WTC11 (cell line): ENCODE data around the gene TMEM258. TPM values are rescaled to one million over a fixed set of nuclear protein-coding genes. Genes with fewer than 3 reads are reported as not detected.

Experiments used
- ATAC-seq: fragments of 200-7000 bp; cut with Tn5 transposase; 2 replicates; pipeline ENCODE4 v1.10.0; 2021; ENCODE audit warnings: mild to moderate bottlenecking, moderate library complexity
- CTCF ChIA-PET: fragments of 300-600 bp; sonication (Branson Sonifier 250); formaldehyde crosslinking; loops from one replicate; lab custom pipeline; 2021; ENCODE audit warnings: antibody characterized with exemption; lab: Charles Lee
- POLR2A ChIA-PET: fragments of 350-600 bp; sonication (Branson Sonifier 250); formaldehyde crosslinking; loops from one replicate; lab custom pipeline; 2021; ENCODE audit warnings: antibody characterized with exemption; lab: Charles Lee
- DNase-seq: peaks from one replicate; pipeline ENCODE4 v3.0.0; 2021; ENCODE audit warnings: low spot score
- H3K27ac Mint-ChIP-seq: 2 replicates; pipeline ENCODE4 v1.8.0; 2021; ENCODE audit warnings: mixed read lengths
- H3K27me3 Mint-ChIP-seq: 2 replicates; pipeline ENCODE4 v1.8.0; 2021; ENCODE audit warnings: low read depth, mild to moderate bottlenecking, moderate library complexity, mixed read lengths
- H3K36me3 Mint-ChIP-seq: 2 replicates; pipeline ENCODE4 v1.8.0; 2021; ENCODE audit warnings: mixed read lengths
- H3K4me1 Mint-ChIP-seq: 2 replicates; pipeline ENCODE4 v1.8.0; 2022; ENCODE audit warnings: mixed read lengths
- H3K4me3 Mint-ChIP-seq: 2 replicates; pipeline ENCODE4 v1.8.0; 2021; ENCODE audit warnings: mild to moderate bottlenecking, moderate library complexity, mixed read lengths
- H3K9me3 Mint-ChIP-seq: 2 replicates; pipeline ENCODE4 v1.8.0; 2021; ENCODE audit warnings: mixed read lengths
- NFYB ChIP-seq: sonication (generic); formaldehyde crosslinking; conservative IDR thresholded peaks from 2 replicates; pipeline ENCODE4 v1.8.0; 2022; ENCODE audit warnings: low read depth, missing genetic modification reagents
- SOX15 ChIP-seq: fragments of 250-450 bp; sonication (Bioruptor Pico); IDR thresholded peaks from 2 replicates; pipeline ENCODE4 v1.9.0; 2021; ENCODE audit warnings: mild to moderate bottlenecking
- TEAD4 ChIP-seq: sonication (generic); formaldehyde crosslinking; IDR thresholded peaks from 2 replicates; pipeline ENCODE4 v1.8.0; 2022; ENCODE audit warnings: mild to moderate bottlenecking, missing genetic modification reagents
- ZNF138 ChIP-seq: sonication (generic); formaldehyde crosslinking; conservative IDR thresholded peaks from 2 replicates; pipeline ENCODE4 v1.8.1; 2022; ENCODE audit warnings: mild to moderate bottlenecking, moderate library complexity, missing genetic modification reagents
- total RNA-seq: library from RNA; stranded (reverse); gene quantifications from 3 replicates; pipeline ENCODE4 v1.2.3, GENCODE V29; 2021
- TF ChIP-seq, protein P1 (sequence below): fragments of 200-600 bp; IDR thresholded peaks from 2 replicates; pipeline ENCODE4 v1.8.0; 2022; ENCODE audit warnings: antibody characterized with exemption
- TF ChIP-seq, protein P2 (sequence below): sonication (generic); formaldehyde crosslinking; IDR thresholded peaks from 2 replicates; pipeline ENCODE4 v1.8.0; 2023; ENCODE audit warnings: missing genetic modification reagents, mild to moderate bottlenecking, borderline replicate concordance
- TF ChIP-seq, protein P3 (sequence below): sonication (generic); formaldehyde crosslinking; IDR thresholded peaks from 2 replicates; pipeline ENCODE4 v1.8.0; 2022; ENCODE audit warnings: mild to moderate bottlenecking, missing genetic modification reagents
- TF ChIP-seq, protein P4 (sequence below): sonication (generic); formaldehyde crosslinking; IDR thresholded peaks from 2 replicates; pipeline ENCODE4 v1.8.1; 2022; ENCODE audit warnings: mild to moderate bottlenecking, moderate library complexity, missing genetic modification reagents
- TF ChIP-seq, protein P5 (sequence below): sonication (generic); formaldehyde crosslinking; IDR thresholded peaks from 2 replicates; pipeline ENCODE4 v1.8.0; 2022; ENCODE audit warnings: mild to moderate bottlenecking, missing genetic modification reagents
- TF ChIP-seq, protein P6 (sequence below): sonication (generic); formaldehyde crosslinking; IDR thresholded peaks from 2 replicates; pipeline ENCODE4 v1.8.0; 2022; ENCODE audit warnings: mild to moderate bottlenecking, missing genetic modification reagents

Gene TMEM258
- total RNA-seq, 1 experiment from 2014 or later = 175 TPM

DNA sequence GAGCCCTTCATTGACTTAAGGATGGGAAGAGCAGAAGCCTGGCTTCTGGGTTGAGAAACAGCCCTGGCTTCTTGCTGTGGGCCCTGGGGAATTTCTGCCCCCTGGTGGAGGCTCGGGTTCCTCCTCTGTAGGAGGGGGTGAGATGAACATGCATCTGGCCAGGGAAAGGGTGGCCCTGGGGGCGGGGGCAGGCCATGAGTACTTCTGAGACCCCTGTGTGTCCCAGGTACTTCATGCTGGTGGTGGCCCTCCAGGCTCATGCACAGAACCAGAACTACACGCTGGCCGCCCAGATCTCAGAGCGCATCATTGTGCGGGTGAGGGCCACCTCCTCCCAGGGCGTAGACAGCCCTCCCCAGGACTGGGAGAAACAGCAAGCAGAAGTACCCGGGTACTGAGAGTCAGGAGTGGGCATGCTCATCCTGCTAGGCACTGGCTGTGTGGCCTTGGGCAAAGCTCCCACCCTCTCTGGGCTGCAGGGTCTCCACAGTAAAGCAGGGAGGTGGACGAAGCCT is 15.8 kb downstream of the TMEM258 start:
- CTCF ChIA-PET = interaction anchor here (1.0 to 10.0 kb wide), 11 partner anchors 10 to 58 kb away, joined by 3 to 106 read pairs (median 5); partner anchors contain the start of gene MYRF
- Mint-ChIP-seq H3K27ac (no peak overlapping the region), H3K9me3 (no peaks in the 10 kb centered on the region), H3K4me1 (peaks cover 14% of the 10 kb centered on the region), H3K4me3 (no peak overlapping the region), H3K36me3 (no peaks in the 10 kb centered on the region; the same call in 1 of the 2 replicates), H3K27me3 (peaks cover 7% of the 10 kb centered on the region; the same call in 1 of the 2 replicates)
- TF ChIP-seq ZNF138 = no peak
- TF ChIP-seq, protein P1, sequence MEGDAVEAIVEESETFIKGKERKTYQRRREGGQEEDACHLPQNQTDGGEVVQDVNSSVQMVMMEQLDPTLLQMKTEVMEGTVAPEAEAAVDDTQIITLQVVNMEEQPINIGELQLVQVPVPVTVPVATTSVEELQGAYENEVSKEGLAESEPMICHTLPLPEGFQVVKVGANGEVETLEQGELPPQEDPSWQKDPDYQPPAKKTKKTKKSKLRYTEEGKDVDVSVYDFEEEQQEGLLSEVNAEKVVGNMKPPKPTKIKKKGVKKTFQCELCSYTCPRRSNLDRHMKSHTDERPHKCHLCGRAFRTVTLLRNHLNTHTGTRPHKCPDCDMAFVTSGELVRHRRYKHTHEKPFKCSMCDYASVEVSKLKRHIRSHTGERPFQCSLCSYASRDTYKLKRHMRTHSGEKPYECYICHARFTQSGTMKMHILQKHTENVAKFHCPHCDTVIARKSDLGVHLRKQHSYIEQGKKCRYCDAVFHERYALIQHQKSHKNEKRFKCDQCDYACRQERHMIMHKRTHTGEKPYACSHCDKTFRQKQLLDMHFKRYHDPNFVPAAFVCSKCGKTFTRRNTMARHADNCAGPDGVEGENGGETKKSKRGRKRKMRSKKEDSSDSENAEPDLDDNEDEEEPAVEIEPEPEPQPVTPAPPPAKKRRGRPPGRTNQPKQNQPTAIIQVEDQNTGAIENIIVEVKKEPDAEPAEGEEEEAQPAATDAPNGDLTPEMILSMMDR = peak; percentile 54
- ATAC-seq (peak; percentile 67), DNase-seq (peak; percentile 84)
- POLR2A ChIA-PET = no interaction called here

DNA sequence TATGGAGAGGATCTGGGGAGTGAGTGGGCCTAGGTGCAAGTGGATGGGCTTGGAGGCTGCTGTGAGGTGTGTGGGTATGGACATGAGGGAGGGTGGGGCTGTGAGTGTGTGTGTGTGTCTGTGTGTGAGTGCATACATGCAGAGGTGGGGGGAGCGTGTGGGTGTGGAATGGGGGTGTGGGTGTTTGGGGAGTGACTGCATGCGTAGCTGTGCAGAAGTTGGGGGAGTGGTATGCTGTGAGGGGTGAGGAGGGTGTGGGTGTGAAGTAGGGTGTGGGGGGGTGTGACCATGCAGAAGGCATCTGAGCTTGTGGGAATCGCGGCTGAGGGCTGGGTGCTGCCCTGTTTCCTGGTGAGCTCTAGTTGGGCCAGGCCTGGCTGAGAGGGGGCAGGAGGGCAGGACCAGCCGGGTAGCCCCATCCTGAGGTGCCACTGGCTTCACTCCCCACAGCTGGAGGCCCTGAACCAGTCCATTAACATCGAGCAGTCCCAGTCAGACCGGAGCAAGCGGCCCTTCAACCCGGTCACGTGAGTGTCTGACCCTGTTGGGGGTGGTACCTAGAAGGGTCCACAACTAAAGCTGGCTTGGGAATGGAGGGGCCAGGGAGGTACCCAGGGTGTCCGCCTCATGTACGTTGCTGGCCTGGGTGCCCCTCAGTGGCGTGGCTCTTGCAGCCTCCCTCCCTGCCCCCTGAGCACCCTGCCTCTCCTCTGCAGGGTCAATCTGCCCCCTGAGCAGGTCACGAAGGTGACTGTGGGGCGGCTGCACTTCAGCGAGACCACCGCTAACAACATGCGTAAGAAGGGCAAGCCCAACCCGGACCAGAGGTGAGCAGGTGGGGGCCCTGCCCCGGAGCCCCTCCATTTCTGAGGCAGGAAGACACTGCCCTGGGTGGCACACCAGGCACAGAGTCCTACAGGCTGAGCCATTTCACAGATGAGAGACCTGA is 16.5 kb downstream of the TMEM258 start:
- H3K4me3 Mint-ChIP-seq = no peak overlapping the region
- no peaks in the 10 kb centered on the region; the same call in 1 of the 2 replicates for H3K36me3 Mint-ChIP-seq
- DNase-seq (no peak), ATAC-seq (no peak)
- H3K27me3 Mint-ChIP-seq = peaks cover 7% of the 10 kb centered on the region; the same call in 1 of the 2 replicates
- peaks cover 17% of the 10 kb centered on the region for H3K4me1 Mint-ChIP-seq
- H3K27ac Mint-ChIP-seq = no peak overlapping the region
- no peaks in the 10 kb centered on the region for H3K9me3 Mint-ChIP-seq
- POLR2A ChIA-PET = no interaction called here
- TF ChIP-seq, protein P2, sequence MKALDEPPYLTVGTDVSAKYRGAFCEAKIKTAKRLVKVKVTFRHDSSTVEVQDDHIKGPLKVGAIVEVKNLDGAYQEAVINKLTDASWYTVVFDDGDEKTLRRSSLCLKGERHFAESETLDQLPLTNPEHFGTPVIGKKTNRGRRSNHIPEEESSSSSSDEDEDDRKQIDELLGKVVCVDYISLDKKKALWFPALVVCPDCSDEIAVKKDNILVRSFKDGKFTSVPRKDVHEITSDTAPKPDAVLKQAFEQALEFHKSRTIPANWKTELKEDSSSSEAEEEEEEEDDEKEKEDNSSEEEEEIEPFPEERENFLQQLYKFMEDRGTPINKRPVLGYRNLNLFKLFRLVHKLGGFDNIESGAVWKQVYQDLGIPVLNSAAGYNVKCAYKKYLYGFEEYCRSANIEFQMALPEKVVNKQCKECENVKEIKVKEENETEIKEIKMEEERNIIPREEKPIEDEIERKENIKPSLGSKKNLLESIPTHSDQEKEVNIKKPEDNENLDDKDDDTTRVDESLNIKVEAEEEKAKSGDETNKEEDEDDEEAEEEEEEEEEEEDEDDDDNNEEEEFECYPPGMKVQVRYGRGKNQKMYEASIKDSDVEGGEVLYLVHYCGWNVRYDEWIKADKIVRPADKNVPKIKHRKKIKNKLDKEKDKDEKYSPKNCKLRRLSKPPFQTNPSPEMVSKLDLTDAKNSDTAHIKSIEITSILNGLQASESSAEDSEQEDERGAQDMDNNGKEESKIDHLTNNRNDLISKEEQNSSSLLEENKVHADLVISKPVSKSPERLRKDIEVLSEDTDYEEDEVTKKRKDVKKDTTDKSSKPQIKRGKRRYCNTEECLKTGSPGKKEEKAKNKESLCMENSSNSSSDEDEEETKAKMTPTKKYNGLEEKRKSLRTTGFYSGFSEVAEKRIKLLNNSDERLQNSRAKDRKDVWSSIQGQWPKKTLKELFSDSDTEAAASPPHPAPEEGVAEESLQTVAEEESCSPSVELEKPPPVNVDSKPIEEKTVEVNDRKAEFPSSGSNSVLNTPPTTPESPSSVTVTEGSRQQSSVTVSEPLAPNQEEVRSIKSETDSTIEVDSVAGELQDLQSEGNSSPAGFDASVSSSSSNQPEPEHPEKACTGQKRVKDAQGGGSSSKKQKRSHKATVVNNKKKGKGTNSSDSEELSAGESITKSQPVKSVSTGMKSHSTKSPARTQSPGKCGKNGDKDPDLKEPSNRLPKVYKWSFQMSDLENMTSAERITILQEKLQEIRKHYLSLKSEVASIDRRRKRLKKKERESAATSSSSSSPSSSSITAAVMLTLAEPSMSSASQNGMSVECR (CRISPR knock-in tag) = no peak
- TF ChIP-seq, protein P3, sequence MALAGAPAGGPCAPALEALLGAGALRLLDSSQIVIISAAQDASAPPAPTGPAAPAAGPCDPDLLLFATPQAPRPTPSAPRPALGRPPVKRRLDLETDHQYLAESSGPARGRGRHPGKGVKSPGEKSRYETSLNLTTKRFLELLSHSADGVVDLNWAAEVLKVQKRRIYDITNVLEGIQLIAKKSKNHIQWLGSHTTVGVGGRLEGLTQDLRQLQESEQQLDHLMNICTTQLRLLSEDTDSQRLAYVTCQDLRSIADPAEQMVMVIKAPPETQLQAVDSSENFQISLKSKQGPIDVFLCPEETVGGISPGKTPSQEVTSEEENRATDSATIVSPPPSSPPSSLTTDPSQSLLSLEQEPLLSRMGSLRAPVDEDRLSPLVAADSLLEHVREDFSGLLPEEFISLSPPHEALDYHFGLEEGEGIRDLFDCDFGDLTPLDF = no peak
- TF ChIP-seq TEAD4 (CRISPR knock-in tag) (no peak), NFYB (CRISPR knock-in tag) (no peak), SOX15 (CRISPR knock-in tag) (no peak)
- TF ChIP-seq, protein P4, sequence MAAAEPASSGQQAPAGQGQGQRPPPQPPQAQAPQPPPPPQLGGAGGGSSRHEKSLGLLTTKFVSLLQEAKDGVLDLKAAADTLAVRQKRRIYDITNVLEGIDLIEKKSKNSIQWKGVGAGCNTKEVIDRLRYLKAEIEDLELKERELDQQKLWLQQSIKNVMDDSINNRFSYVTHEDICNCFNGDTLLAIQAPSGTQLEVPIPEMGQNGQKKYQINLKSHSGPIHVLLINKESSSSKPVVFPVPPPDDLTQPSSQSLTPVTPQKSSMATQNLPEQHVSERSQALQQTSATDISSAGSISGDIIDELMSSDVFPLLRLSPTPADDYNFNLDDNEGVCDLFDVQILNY (CRISPR knock-in tag) = no peak
- TF ChIP-seq, protein P5, sequence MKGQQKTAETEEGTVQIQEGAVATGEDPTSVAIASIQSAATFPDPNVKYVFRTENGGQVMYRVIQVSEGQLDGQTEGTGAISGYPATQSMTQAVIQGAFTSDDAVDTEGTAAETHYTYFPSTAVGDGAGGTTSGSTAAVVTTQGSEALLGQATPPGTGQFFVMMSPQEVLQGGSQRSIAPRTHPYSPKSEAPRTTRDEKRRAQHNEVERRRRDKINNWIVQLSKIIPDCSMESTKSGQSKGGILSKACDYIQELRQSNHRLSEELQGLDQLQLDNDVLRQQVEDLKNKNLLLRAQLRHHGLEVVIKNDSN (CRISPR knock-in tag) = no peak
- TF ChIP-seq, protein P6, sequence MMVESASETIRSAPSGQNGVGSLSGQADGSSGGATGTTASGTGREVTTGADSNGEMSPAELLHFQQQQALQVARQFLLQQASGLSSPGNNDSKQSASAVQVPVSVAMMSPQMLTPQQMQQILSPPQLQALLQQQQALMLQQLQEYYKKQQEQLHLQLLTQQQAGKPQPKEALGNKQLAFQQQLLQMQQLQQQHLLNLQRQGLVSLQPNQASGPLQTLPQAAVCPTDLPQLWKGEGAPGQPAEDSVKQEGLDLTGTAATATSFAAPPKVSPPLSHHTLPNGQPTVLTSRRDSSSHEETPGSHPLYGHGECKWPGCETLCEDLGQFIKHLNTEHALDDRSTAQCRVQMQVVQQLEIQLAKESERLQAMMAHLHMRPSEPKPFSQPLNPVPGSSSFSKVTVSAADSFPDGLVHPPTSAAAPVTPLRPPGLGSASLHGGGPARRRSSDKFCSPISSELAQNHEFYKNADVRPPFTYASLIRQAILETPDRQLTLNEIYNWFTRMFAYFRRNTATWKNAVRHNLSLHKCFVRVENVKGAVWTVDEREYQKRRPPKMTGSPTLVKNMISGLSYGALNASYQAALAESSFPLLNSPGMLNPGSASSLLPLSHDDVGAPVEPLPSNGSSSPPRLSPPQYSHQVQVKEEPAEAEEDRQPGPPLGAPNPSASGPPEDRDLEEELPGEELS (CRISPR knock-in tag) = no peak
- CTCF ChIA-PET = interaction anchor here (1.6 to 10.0 kb wide), 5 partner anchors 10 to 42 kb away, joined by 4 to 106 read pairs (median 11); no protein-coding TSS in a partner anchor
